ENCODE results near the gene PRKCA. TPM values are rescaled to one million over a fixed set of nuclear protein-coding genes. Genes with fewer than 3 reads are reported as not detected.

Gene PRKCA
- total and polyA plus RNA-seq, 2 experiments from 2014 or later, result 6.4 to 35.4 TPM

- no peak overlapping the region for H3K27ac ChIP-seq (ENCODE audit: low read depth)
These were observed 241.1 kb downstream of the PRKCA start for GRCh38 chr17:66543526-66543925.

More at GRCh38 chr17:66543526-66543925, 241.1 kb downstream of the PRKCA start:
- no peak overlapping the region for H3K4me3 Mint-ChIP-seq
- peaks cover 7% of the 10 kb centered on the region for H3K27me3 Mint-ChIP-seq (ENCODE audit: insufficient read depth, low read depth, poor library complexity)
- no peaks in the 10 kb centered on the region for H3K79me2 ChIP-seq (replicated peaks; ENCODE audit: insufficient read depth)
- no peaks in the 10 kb centered on the region for H3K36me3 ChIP-seq (ENCODE audit: insufficient read depth)
- no peaks in the 10 kb centered on the region for H3K27me3 ChIP-seq (ENCODE audit: insufficient read depth)
- no peak overlapping the region for H3K4me3 ChIP-seq
- ATAC-seq, result no peak
- no peak overlapping the region for H3K27ac Mint-ChIP-seq
- no peaks in the 10 kb centered on the region for H4K20me1 ChIP-seq (replicated peaks; ENCODE audit: insufficient read depth)
- H3K4me1 Mint-ChIP-seq, result peaks cover 33% of the 10 kb centered on the region
- no peak for DNase-seq (ENCODE audit: low spot score)
- H2AFZ ChIP-seq, result no peak overlapping the region
- TF ChIP-seq EZH2phosphoT487 (IDR thresholded peaks at IDR 0.05; ENCODE audit: unreplicated experiment) (no peak), REST (IDR thresholded peaks at IDR 0.05; ENCODE audit: unreplicated experiment) (no peak), ETS1 (IDR thresholded peaks at IDR 0.05) (no peak), CTCF (conservative IDR thresholded peaks at IDR 0.05; ENCODE audit: low read depth in 2 of 2) (no peak), STAT1 (IDR thresholded peaks at IDR 0.05; ENCODE audit: unreplicated experiment) (no peak), ZNF462 (CRISPR knock-in tag; IDR thresholded peaks at IDR 0.05) (no peak), ZNF114 (CRISPR knock-in tag; IDR thresholded peaks at IDR 0.05) (no peak), EZH2 (IDR thresholded peaks at IDR 0.05; ENCODE audit: low read depth, unreplicated experiment) (no peak), CREB1 (CRISPR knock-in tag; IDR thresholded peaks at IDR 0.05; ENCODE audit: low read depth) (no peak), NANOG (IDR thresholded peaks at IDR 0.05; ENCODE audit: borderline replicate concordance) (no peak), POLR2AphosphoS5 (IDR thresholded peaks at IDR 0.05; ENCODE audit: low read depth) (no peak), ZNF331 (CRISPR knock-in tag; IDR thresholded peaks at IDR 0.05; ENCODE audit: low read depth) (no peak), JUNB (IDR thresholded peaks at IDR 0.05; ENCODE audit: unreplicated experiment) (no peak)
- peaks cover 24% of the 10 kb centered on the region for H3K4me1 ChIP-seq (ENCODE audit: insufficient read depth)
- H3K4me2 ChIP-seq, result no peak overlapping the region
- peaks cover 12% of the 10 kb centered on the region; the same call in 2 of the 3 replicates for H3K36me3 Mint-ChIP-seq (ENCODE audit: low read depth)
- peaks cover 16% of the 10 kb centered on the region for H3K9me3 Mint-ChIP-seq
- no peaks in the 10 kb centered on the region for H3F3A ChIP-seq (replicated peaks; ENCODE audit: low read depth)
- H3K9me2 ChIP-seq (ENCODE audit: insufficient read depth), result no peaks in the 10 kb centered on the region
